GM23338 (cell line): ENCODE data around the gene RAB1B.

ENCODE experiments used
- CREB1 ChIP-seq: fragments of 250-450 bp; sonication (Bioruptor Pico); IDR thresholded peaks from 2 replicates; pipeline ENCODE4 v1.5.0; 2020; ENCODE audit warnings: low read depth, mild to moderate bottlenecking, moderate library complexity
- CTCF ChIP-seq, 2 experiments: fragments of 200-600 bp in 1 of 2; sonication (generic) in 1 of 2; conservative IDR thresholded peaks; 2 replicates each; pipeline versions ENCODE4 v1.5.1 to v1.6.1; 2016 to 2017; ENCODE audit warnings: antibody characterized with exemption in 2 of 2, low read depth in 2 of 2, mild to moderate bottlenecking in 2 of 2, moderate library complexity in 1 of 2
- EZH2 ChIP-seq: fragments of 200-600 bp; sonication (generic); IDR thresholded peaks from one replicate; pipeline ENCODE4 v1.8.0; 2017; ENCODE audit warnings: antibody characterized with exemption, mild to moderate bottlenecking, low read depth; ENCODE audit not compliant: unreplicated experiment
- EZH2phosphoT487 ChIP-seq: fragments of 200-600 bp; sonication (generic); IDR thresholded peaks from one replicate; pipeline ENCODE4 v1.8.1; 2018; ENCODE audit warnings: antibody characterized with exemption; ENCODE audit not compliant: unreplicated experiment
- JUNB ChIP-seq: IDR thresholded peaks from one replicate; pipeline ENCODE4 v1.6.1; 2016; ENCODE audit warnings: antibody characterized with exemption; ENCODE audit not compliant: unreplicated experiment
- NANOG ChIP-seq: IDR thresholded peaks from 2 replicates; pipeline ENCODE4 v1.6.1; 2016; ENCODE audit warnings: antibody characterized with exemption, borderline replicate concordance
- POLR2AphosphoS5 ChIP-seq: IDR thresholded peaks from 2 replicates; pipeline ENCODE4 v1.6.1; 2016; ENCODE audit warnings: antibody characterized with exemption, low read depth
- STAT1 ChIP-seq: IDR thresholded peaks from one replicate; pipeline ENCODE4 v1.6.1; 2016; ENCODE audit warnings: antibody characterized with exemption; ENCODE audit not compliant: unreplicated experiment
- ZNF114 ChIP-seq: fragments of 250-450 bp; sonication (Bioruptor Pico); IDR thresholded peaks from 2 replicates; pipeline ENCODE4 v1.5.0; 2020; ENCODE audit warnings: mild to moderate bottlenecking, moderate library complexity
- ZNF331 ChIP-seq: fragments of 250-450 bp; sonication (Bioruptor Pico); IDR thresholded peaks from 2 replicates; pipeline ENCODE4 v1.5.0; 2020; ENCODE audit warnings: low read depth, mild to moderate bottlenecking, moderate library complexity
- TF ChIP-seq, protein P1 (sequence below): IDR thresholded peaks from one replicate; pipeline ENCODE4 v1.6.1; 2018; ENCODE audit warnings: antibody characterized with exemption; ENCODE audit not compliant: unreplicated experiment
- TF ChIP-seq, protein P2 (sequence below): IDR thresholded peaks from 2 replicates; pipeline ENCODE4 v1.6.1; 2016; ENCODE audit warnings: antibody characterized with exemption

DNA sequence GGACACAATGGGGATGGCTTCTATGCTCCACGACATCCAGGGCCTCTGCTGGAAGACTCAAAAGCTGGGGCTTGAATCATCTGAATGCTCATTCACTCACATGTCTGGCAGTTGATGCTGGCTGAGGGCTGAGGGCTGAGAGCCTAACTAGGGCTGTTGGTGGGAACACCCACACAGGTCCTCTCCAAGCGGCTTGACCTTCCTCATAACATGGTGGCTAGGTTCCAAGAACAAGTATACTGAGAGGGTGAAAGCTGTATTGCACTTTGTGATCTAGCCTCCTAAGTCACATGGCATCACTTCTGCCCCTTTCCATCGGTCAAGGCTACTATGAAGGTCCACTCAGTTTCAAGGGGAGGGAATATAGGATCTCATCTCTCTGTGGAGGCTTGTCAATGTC, 30.7 kb downstream of the RAB1B start:
- TF ChIP-seq JUNB (no peak), CTCF (conservative IDR thresholded peaks at IDR 0.05; ENCODE audit: low read depth in 2 of 2) (no peak), EZH2 (no peak), EZH2phosphoT487 (no peak), POLR2AphosphoS5 (no peak), ZNF331 (CRISPR knock-in tag) (no peak), CREB1 (CRISPR knock-in tag) (no peak), ZNF114 (CRISPR knock-in tag) (no peak), STAT1 (no peak), NANOG (no peak)
- TF ChIP-seq, protein P1, sequence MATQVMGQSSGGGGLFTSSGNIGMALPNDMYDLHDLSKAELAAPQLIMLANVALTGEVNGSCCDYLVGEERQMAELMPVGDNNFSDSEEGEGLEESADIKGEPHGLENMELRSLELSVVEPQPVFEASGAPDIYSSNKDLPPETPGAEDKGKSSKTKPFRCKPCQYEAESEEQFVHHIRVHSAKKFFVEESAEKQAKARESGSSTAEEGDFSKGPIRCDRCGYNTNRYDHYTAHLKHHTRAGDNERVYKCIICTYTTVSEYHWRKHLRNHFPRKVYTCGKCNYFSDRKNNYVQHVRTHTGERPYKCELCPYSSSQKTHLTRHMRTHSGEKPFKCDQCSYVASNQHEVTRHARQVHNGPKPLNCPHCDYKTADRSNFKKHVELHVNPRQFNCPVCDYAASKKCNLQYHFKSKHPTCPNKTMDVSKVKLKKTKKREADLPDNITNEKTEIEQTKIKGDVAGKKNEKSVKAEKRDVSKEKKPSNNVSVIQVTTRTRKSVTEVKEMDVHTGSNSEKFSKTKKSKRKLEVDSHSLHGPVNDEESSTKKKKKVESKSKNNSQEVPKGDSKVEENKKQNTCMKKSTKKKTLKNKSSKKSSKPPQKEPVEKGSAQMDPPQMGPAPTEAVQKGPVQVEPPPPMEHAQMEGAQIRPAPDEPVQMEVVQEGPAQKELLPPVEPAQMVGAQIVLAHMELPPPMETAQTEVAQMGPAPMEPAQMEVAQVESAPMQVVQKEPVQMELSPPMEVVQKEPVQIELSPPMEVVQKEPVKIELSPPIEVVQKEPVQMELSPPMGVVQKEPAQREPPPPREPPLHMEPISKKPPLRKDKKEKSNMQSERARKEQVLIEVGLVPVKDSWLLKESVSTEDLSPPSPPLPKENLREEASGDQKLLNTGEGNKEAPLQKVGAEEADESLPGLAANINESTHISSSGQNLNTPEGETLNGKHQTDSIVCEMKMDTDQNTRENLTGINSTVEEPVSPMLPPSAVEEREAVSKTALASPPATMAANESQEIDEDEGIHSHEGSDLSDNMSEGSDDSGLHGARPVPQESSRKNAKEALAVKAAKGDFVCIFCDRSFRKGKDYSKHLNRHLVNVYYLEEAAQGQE, result no peak
- TF ChIP-seq, protein P2, sequence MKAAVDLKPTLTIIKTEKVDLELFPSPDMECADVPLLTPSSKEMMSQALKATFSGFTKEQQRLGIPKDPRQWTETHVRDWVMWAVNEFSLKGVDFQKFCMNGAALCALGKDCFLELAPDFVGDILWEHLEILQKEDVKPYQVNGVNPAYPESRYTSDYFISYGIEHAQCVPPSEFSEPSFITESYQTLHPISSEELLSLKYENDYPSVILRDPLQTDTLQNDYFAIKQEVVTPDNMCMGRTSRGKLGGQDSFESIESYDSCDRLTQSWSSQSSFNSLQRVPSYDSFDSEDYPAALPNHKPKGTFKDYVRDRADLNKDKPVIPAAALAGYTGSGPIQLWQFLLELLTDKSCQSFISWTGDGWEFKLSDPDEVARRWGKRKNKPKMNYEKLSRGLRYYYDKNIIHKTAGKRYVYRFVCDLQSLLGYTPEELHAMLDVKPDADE, result no peak
